SK-N-SH treated with all-trans-retinoic acid at 6 μM for 48 hours (cell line): Measurements from ENCODE around the gene ABCC1.

Source experiments
- ARNTL ChIP-seq: fragments of 450-650 bp; formaldehyde crosslinking; IDR thresholded peaks from 2 replicates; pipeline ENCODE4 v1.5.0; 2020; ENCODE audit warnings: low read depth, mild to moderate bottlenecking, moderate library complexity, borderline replicate concordance
- RARB ChIP-seq: fragments of 250-450 bp; sonication (Bioruptor Pico); IDR thresholded peaks from 2 replicates; pipeline ENCODE4 v1.8.0; 2021; ENCODE audit warnings: mild to moderate bottlenecking, moderate library complexity

DNA sequence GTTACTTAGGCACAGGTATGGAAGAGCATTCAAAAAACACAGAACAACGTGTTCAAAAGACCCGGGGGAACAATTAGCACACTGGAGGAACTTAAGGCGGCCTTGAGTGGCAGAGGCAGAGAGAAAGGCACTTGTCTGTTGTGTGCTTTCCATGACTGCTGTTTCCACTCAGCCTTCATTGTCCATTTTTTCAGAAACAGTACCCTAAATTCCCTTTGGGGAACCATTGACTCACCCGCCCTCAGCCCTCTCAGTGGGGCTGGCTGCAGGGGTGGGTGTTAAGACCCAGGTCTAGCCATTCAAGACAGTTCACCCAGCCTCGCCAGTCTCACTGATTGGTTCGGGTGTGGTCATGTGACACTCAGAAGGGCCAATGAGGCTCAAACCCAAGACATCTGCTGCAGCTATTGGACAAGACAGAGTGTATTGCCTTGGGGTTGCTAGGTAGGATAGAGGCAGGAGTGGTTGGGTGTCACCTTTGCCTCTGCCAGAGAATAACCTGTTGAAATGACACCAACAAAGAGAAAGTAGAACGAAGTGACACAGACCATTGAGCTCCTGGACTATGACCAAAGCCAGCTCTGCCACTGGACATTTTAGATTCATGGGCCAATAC is 41.4 kb upstream of the ABCC1 start:
- TF ChIP-seq RARB (CRISPR knock-in tag) (no peak), ARNTL (no peak)
